ENCODE data around the gene MRPS30.

MRPS30 gene

GRCh38 chr5:44809215-44809955 is 638 bp downstream of the MRPS30 start (continued):
- TF ChIP-seq BCL11A (tag by site-specific recombination; IDR thresholded peaks at IDR 0.05; ENCODE audit: low read depth) (no peak), SP7 (tag by site-specific recombination; IDR thresholded peaks at IDR 0.05) (no peak), KLF8 (tag by site-specific recombination; IDR thresholded peaks at IDR 0.05) (no peak), ZNF121 (tag by site-specific recombination; IDR thresholded peaks at IDR 0.05) (no peak; the same call in 1 of the 2 replicates), ZNF555 (tag by site-specific recombination; conservative IDR thresholded peaks at IDR 0.05) (no peak), ZNF169 (tag by site-specific recombination; IDR thresholded peaks at IDR 0.05) (no peak), ZNF571 (tag by site-specific recombination; IDR thresholded peaks at IDR 0.05) (no peak), ZNF350 (tag by site-specific recombination; IDR thresholded peaks at IDR 0.05) (no peak), SCRT2 (tag by site-specific recombination; IDR thresholded peaks at IDR 0.05) (no peak), ZSCAN5A (tag by site-specific recombination; IDR thresholded peaks at IDR 0.05) (no peak), KLF16 (tag by site-specific recombination; IDR thresholded peaks at IDR 0.05) (no peak), GLI2 (tag by site-specific recombination; IDR thresholded peaks at IDR 0.05; ENCODE audit: borderline replicate concordance, low read depth) (no peak), ZNF239 (tag by site-specific recombination; IDR thresholded peaks at IDR 0.05) (no peak), ZFP69B (tag by site-specific recombination; IDR thresholded peaks at IDR 0.05) (no peak), GLIS1 (tag by site-specific recombination; IDR thresholded peaks at IDR 0.05) (peak; percentile 47; the same call in 1 of the 2 replicates), ZNF274 (IDR thresholded peaks at IDR 0.05; ENCODE audit: low read length) (no peak), ZNF274 (tag by site-specific recombination; IDR thresholded peaks at IDR 0.05; ENCODE audit: borderline replicate concordance) (no peak), PRDM2 (tag by site-specific recombination; IDR thresholded peaks at IDR 0.05; ENCODE audit: borderline replicate concordance) (0 out of 2 replicates have a peak, but pooled peaks have one; percentile 45)
- TF ChIP-seq, protein P1, sequence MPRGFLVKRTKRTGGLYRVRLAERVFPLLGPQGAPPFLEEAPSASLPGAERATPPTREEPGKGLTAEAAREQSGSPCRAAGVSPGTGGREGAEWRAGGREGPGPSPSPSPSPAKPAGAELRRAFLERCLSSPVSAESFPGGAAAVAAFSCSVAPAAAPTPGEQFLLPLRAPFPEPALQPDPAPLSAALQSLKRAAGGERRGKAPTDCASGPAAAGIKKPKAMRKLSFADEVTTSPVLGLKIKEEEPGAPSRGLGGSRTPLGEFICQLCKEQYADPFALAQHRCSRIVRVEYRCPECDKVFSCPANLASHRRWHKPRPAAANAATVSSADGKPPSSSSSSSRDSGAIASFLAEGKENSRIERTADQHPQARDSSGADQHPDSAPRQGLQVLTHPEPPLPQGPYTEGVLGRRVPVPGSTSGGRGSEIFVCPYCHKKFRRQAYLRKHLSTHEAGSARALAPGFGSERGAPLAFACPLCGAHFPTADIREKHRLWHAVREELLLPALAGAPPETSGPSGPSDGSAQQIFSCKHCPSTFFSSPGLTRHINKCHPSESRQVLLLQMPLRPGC (tag by site-specific recombination; IDR thresholded peaks at IDR 0.05), result no peak
- TF ChIP-seq, protein P2, sequence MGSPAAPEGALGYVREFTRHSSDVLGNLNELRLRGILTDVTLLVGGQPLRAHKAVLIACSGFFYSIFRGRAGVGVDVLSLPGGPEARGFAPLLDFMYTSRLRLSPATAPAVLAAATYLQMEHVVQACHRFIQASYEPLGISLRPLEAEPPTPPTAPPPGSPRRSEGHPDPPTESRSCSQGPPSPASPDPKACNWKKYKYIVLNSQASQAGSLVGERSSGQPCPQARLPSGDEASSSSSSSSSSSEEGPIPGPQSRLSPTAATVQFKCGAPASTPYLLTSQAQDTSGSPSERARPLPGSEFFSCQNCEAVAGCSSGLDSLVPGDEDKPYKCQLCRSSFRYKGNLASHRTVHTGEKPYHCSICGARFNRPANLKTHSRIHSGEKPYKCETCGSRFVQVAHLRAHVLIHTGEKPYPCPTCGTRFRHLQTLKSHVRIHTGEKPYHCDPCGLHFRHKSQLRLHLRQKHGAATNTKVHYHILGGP (tag by site-specific recombination; IDR thresholded peaks at IDR 0.05), result no peak
- TF ChIP-seq, protein P3, sequence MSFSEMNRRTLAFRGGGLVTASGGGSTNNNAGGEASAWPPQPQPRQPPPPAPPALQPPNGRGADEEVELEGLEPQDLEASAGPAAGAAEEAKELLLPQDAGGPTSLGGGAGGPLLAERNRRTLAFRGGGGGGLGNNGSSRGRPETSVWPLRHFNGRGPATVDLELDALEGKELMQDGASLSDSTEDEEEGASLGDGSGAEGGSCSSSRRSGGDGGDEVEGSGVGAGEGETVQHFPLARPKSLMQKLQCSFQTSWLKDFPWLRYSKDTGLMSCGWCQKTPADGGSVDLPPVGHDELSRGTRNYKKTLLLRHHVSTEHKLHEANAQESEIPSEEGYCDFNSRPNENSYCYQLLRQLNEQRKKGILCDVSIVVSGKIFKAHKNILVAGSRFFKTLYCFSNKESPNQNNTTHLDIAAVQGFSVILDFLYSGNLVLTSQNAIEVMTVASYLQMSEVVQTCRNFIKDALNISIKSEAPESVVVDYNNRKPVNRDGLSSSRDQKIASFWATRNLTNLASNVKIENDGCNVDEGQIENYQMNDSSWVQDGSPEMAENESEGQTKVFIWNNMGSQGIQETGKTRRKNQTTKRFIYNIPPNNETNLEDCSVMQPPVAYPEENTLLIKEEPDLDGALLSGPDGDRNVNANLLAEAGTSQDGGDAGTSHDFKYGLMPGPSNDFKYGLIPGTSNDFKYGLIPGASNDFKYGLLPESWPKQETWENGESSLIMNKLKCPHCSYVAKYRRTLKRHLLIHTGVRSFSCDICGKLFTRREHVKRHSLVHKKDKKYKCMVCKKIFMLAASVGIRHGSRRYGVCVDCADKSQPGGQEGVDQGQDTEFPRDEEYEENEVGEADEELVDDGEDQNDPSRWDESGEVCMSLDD (tag by site-specific recombination; IDR thresholded peaks at IDR 0.05), result no peak
- TF ChIP-seq, protein P4, sequence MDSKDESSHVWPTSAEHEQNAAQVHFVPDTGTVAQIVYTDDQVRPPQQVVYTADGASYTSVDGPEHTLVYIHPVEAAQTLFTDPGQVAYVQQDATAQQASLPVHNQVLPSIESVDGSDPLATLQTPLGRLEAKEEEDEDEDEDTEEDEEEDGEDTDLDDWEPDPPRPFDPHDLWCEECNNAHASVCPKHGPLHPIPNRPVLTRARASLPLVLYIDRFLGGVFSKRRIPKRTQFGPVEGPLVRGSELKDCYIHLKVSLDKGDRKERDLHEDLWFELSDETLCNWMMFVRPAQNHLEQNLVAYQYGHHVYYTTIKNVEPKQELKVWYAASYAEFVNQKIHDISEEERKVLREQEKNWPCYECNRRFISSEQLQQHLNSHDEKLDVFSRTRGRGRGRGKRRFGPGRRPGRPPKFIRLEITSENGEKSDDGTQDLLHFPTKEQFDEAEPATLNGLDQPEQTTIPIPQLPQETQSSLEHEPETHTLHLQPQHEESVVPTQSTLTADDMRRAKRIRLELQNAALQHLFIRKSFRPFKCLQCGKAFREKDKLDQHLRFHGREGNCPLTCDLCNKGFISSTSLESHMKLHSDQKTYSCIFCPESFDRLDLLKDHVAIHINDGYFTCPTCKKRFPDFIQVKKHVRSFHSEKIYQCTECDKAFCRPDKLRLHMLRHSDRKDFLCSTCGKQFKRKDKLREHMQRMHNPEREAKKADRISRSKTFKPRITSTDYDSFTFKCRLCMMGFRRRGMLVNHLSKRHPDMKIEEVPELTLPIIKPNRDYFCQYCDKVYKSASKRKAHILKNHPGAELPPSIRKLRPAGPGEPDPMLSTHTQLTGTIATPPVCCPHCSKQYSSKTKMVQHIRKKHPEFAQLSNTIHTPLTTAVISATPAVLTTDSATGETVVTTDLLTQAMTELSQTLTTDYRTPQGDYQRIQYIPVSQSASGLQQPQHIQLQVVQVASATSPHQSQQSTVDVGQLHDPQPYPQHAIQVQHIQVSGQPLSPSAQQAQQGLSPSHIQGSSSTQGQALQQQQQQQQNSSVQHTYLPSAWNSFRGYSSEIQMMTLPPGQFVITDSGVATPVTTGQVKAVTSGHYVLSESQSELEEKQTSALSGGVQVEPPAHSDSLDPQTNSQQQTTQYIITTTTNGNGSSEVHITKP (tag by site-specific recombination; IDR thresholded peaks at IDR 0.05), result 0 out of 2 replicates have a peak, but pooled peaks have one; percentile 39
